Pancreas (tissue), 10 donors: ENCODE results near the gene TUBGCP2. TPM values are rescaled to one million over a fixed set of nuclear protein-coding genes. Genes with fewer than 3 reads are reported as not detected.
"Not testable (repeated sequence)": the region's sequence is repeated elsewhere in the genome, so short reads cannot be mapped to it uniquely, and the experiment has no call there.

Source experiments
- ATAC-seq, 4 donors: fragments of 200-7000 bp; cut with Tn5 transposase; one replicate each; pipeline versions ENCODE4 v1.8.0 to v1.9.1; 2020; ENCODE audit warnings: mild to moderate bottlenecking in 4 of 4, moderate library complexity in 4 of 4
- DNase-seq, 6 donors: peaks; one replicate each; pipeline ENCODE4 v3.0.0-alpha.2; 2020
- FAIRE-seq: peaks from 2 replicates; lab custom pipeline; 2012; peaks lifted over from hg19 to GRCh38; lab: Jason Lieb, UNC
- H3K27ac ChIP-seq, 4 donors: fragments of 200-600 bp; sonication (generic); 1 replicate in 3 of 4; 2 replicates in 1 of 4; pipeline versions ENCODE4 v1.5.0 to v1.8.0; 2020
- H3K27me3 ChIP-seq, 4 donors: fragments of 200-600 bp; one replicate each; pipeline ENCODE4 v1.8.0; 2021
- H3K36me3 ChIP-seq, 3 donors: fragments of 200-600 bp; sonication (generic) in 1 of 3; one replicate each; pipeline versions ENCODE4 v1.5.0 to v1.8.0; 2020 to 2021
- H3K4me1 ChIP-seq, 3 donors: fragments of 200-600 bp; one replicate each; pipeline ENCODE4 v1.8.0; 2021
- H3K4me3 ChIP-seq, 4 donors: fragments of 200-600 bp; sonication (generic) in 2 of 4; one replicate each; pipeline versions ENCODE4 v1.5.0 to v1.8.0; 2020 to 2021
- H3K9me3 ChIP-seq, 4 donors: fragments of 200-600 bp; one replicate each; pipeline ENCODE4 v1.8.0; 2021
- CTCF ChIP-seq, 4 donors: fragments of 200-600 bp; sonication (generic) in 3 of 4; IDR thresholded peaks; one replicate each; pipeline versions ENCODE4 v1.5.0 to v1.8.0; 2021; ENCODE audit warnings: antibody characterized with exemption in 4 of 4
- WGBS, 2 donors: extraction: QIAGEN DNeasy Blood & Tissue Kit; methylation state at CpG; one replicate each; pipeline ENCODE4 v1.1.7; 2013; 5-methylcytosine and 5-hydroxymethylcytosine counted together
- intact Hi-C, 3 donors: fragments of 100-400 bp; cut with DNase I; formaldehyde crosslinking; loops; one replicate each; pipeline versions ENCODE4 v1.11.1 to v1.14.2; 2022
- polyA plus RNA-seq, 2 donors: library from polyadenylated mRNA; stranded (reverse); fragments of 200-250 nt; gene quantifications; one replicate each; pipeline ENCODE4 v1.2.3, GENCODE V29; 2013
- total RNA-seq, 6 donors: library from RNA; stranded (reverse); fragmentation: NEBNext Ultra II Directional in 4 of 6; extraction: Animal tissue kit (Norgen Biotek cat#: 25700) in 4 of 6; gene quantifications; one replicate each; pipeline versions ENCODE4 v1.2.1 to v1.2.4, GENCODE V29; 2021 to 2023
- donor health status: healthy with polysubstance abuse.
- donor health status: DM: no; HTN: no; CAD: no; lungs with moderate emphysema.
- donor health status: DM: no; HTN: no; CAD: no.
- donor health status: control.
- donor health status: control.
- donor health status: Bipolar disorder and iron deficiency.
- donor health status: DM: yes; HTN: yes; CAD: no.
- donor health status: DM: no; HTN: no; CAD: no.
- donor health status: DM: no; HTN: no; CAD: no.
- donor health status: DM: yes; HTN: yes; CAD: no.

TUBGCP2 gene
- total and polyA plus RNA-seq, 8 donors, result 23.5 to 161 (median 29.3) TPM

GRCh38 chr10:133269367-133269766, 39.3 kb downstream of the TUBGCP2 start:
- Histone ChIP-seq H3K36me3 (peaks cover 0 to 6% (median 0%) of the 10 kb centered on the region in 3 donors), H3K27me3 (no peaks in the 10 kb centered on the region), H3K9me3 (no peaks in the 10 kb centered on the region), H3K27ac (no peak overlapping the region), H3K4me3 (no peak overlapping the region), H3K4me1 (no peaks in the 10 kb centered on the region)
- 90 to 92% methylated on average over 17 to 26 of the region's 26 CpGs for WGBS, 2 donors
- TF ChIP-seq CTCF (IDR thresholded peaks at IDR 0.05), result no peak
- ATAC-seq, result no peak
- no peak for DNase-seq
- intact Hi-C loops, result no loop called here
- no peak for FAIRE-seq

GRCh38 chr10:133268532-133268931, 40.1 kb downstream of the TUBGCP2 start:
- Histone ChIP-seq H3K4me1 (no peaks in the 10 kb centered on the region), H3K9me3 (no peaks in the 10 kb centered on the region), H3K27ac (no peak overlapping the region), H3K27me3 (no peaks in the 10 kb centered on the region), H3K36me3 (peaks cover 0 to 6% (median 0%) of the 10 kb centered on the region in 3 donors), H3K4me3 (no peak overlapping the region)
- ATAC-seq (no peak), DNase-seq (no peak), FAIRE-seq (no peak)
- no peak for TF ChIP-seq CTCF (IDR thresholded peaks at IDR 0.05)
- WGBS, 2 donors, result 95% methylated on average over 20 to 22 of the region's 22 CpGs
- intact Hi-C loops, result no loop called here

GRCh38 chr10:133267829-133268228, 40.8 kb downstream of the TUBGCP2 start:
- Histone ChIP-seq H3K4me1 (no peaks in the 10 kb centered on the region), H3K27ac (no peak overlapping the region), H3K36me3 (peaks cover 0 to 6% (median 0%) of the 10 kb centered on the region in 3 donors), H3K9me3 (no peaks in the 10 kb centered on the region), H3K27me3 (no peaks in the 10 kb centered on the region), H3K4me3 (no peak overlapping the region)
- FAIRE-seq (no peak), DNase-seq (peak in 1 of 6 donors; percentile 69), ATAC-seq (no peak)
- intact Hi-C loops, result no loop called here
- no peak for TF ChIP-seq CTCF (IDR thresholded peaks at IDR 0.05)
- 91 to 95% methylated on average over 17 to 22 of the region's 22 CpGs for WGBS, 2 donors

- ATAC-seq, result no peak
- no peak for DNase-seq
- peaks cover 0 to 6% (median 0%) of the 10 kb centered on the region in 3 donors for H3K36me3 ChIP-seq
- 90 to 92% methylated on average over 14 of the region's 14 CpGs for WGBS, 2 donors
- no peak overlapping the region for H3K27ac ChIP-seq
- no peak for TF ChIP-seq CTCF (IDR thresholded peaks at IDR 0.05)
- H3K9me3 ChIP-seq, result no peaks in the 10 kb centered on the region
- no peaks in the 10 kb centered on the region for H3K27me3 ChIP-seq
- no peaks in the 10 kb centered on the region for H3K4me1 ChIP-seq
- intact Hi-C loops, result no loop called here
- no peak overlapping the region for H3K4me3 ChIP-seq
- FAIRE-seq, result no peak
Measured at GRCh38 chr10:133267293-133267692, 41.4 kb downstream of the TUBGCP2 start.

GRCh38 chr10:133266056-133266795, 42.4 kb downstream of the TUBGCP2 start:
- WGBS, 2 donors, result 91 to 94% methylated on average over 21 of the region's 21 CpGs
- DNase-seq, result no peak
- intact Hi-C loops, result no loop called here

GRCh38 chr10:133265052-133265451, 43.6 kb downstream of the TUBGCP2 start:
- H3K9me3 ChIP-seq, H3K4me1 ChIP-seq, DNase-seq, ATAC-seq, FAIRE-seq, H3K27ac ChIP-seq, H3K27me3 ChIP-seq, intact Hi-C loops, H3K4me3 ChIP-seq, H3K36me3 ChIP-seq: not testable (repeated sequence)
- 89 to 90% methylated on average over 10 of the region's 10 CpGs for WGBS, 2 donors

More at GRCh38 chr10:133266056-133266795, 42.4 kb downstream of the TUBGCP2 start:
- Histone ChIP-seq H3K9me3 (no peaks in the 10 kb centered on the region), H3K27me3 (no peaks in the 10 kb centered on the region), H3K4me1 (peaks cover 0 to under 1% (median 0%) of the 10 kb centered on the region in 3 donors), H3K4me3 (no peak overlapping the region), H3K27ac (no peak overlapping the region), H3K36me3 (peaks cover 0 to 5% (median 0%) of the 10 kb centered on the region in 3 donors)
- FAIRE-seq (no peak), ATAC-seq (no peak)
- no peak for TF ChIP-seq CTCF (IDR thresholded peaks at IDR 0.05)
